Heart right ventricle (tissue), 12 donors: Measurements from ENCODE around the gene IFNA10. TPM values are rescaled to one million over a fixed set of nuclear protein-coding genes. Genes with fewer than 3 reads are reported as not detected.

Source experiments
- polyA plus RNA-seq, 2 donors: library from polyadenylated mRNA; stranded (reverse); fragments of 200-250 nt; gene quantifications; one replicate each; pipeline ENCODE4 v1.2.3, GENCODE V29; 2013
- total RNA-seq, 10 donors: library from RNA; stranded (reverse); fragmentation: NEBNext Ultra II Directional in 3 of 10; extraction: Animal tissue kit (Norgen Biotek cat#: 25700) in 3 of 10; gene quantifications; one replicate each; pipeline versions ENCODE4 v1.2.1 to v1.2.4, GENCODE V29; 2021 to 2023
- donor health status: ischemic (EF 13 %, LVEDD 7.1; RV severe dilation, severe dysfunction).
- donor health status: healthy with polysubstance abuse.
- donor health status: DM: no; HTN: yes; CAD: no.
- donor health status: DM: no; HTN: no; CAD: no.
- donor health status: ischemic (EF 25% LVEDD 6.9; RV normal size, moderate dysfunction).
- donor health status: ischemic (EF 25% LVEDD 5.7; RV mildly dilated, moderate dysfunction).
- donor health status: healthy.
- donor health status: nonischemic (EF 11% LVEDD 7.7; RV severe dilation, severe dysfunction).
- donor health status: DM: yes; HTN: yes; CAD: no.
- donor health status: PGD.
- donor health status: ischemic (EF 29% LVEDD 5.4; RV normal size, mild dysfunction).
- donor health status: nonischemic (EF 23%, LVEDD 6.1; RV moderate dilation, normal function).

The IFNA10 gene
- total and polyA plus RNA-seq, 12 donors = not detected

Other genes starting within 250 kb of the IFNA10 start
- 1 to 10 TPM in 2 of 10 donors, under 1 TPM in 8; 0.45 to 1.9 (median 0.63) TPM for gene HACD4, start 175.5 kb downstream of the IFNA10 start, total RNA-seq
- under 1 TPM; 0.23 to 0.29 TPM for gene HACD4, start 175.5 kb downstream of the IFNA10 start, polyA plus RNA-seq
- not detected for gene IFNB1, start 129.2 kb downstream of the IFNA10 start, total RNA-seq
- gene IFNB1, start 129.2 kb downstream of the IFNA10 start, polyA plus RNA-seq = not detected
- not detected for gene IFNW1, start 65.3 kb downstream of the IFNA10 start, total RNA-seq
- not detected for gene IFNW1, start 65.3 kb downstream of the IFNA10 start, polyA plus RNA-seq
- gene IFNA21, start 40.5 kb downstream of the IFNA10 start, total RNA-seq = not detected
- not detected for gene IFNA21, start 40.5 kb downstream of the IFNA10 start, polyA plus RNA-seq
- gene IFNA4, start 19.6 kb downstream of the IFNA10 start, total RNA-seq = not detected
- not detected for gene IFNA4, start 19.6 kb downstream of the IFNA10 start, polyA plus RNA-seq
- not detected for gene IFNA7, start 4.9 kb downstream of the IFNA10 start, total RNA-seq
- not detected for gene IFNA7, start 4.9 kb downstream of the IFNA10 start, polyA plus RNA-seq
- gene IFNA16, start 10.2 kb upstream of the IFNA10 start, total RNA-seq = not detected
- gene IFNA16, start 10.2 kb upstream of the IFNA10 start, polyA plus RNA-seq = not detected
- not detected for gene IFNA17, start 21.1 kb upstream of the IFNA10 start, total RNA-seq
- not detected for gene IFNA17, start 21.1 kb upstream of the IFNA10 start, polyA plus RNA-seq
- not detected for gene IFNA14, start 32.9 kb upstream of the IFNA10 start, total RNA-seq
- gene IFNA14, start 32.9 kb upstream of the IFNA10 start, polyA plus RNA-seq = not detected
- not detected for gene IFNA5, start 98.2 kb upstream of the IFNA10 start, total RNA-seq
- gene IFNA5, start 98.2 kb upstream of the IFNA10 start, polyA plus RNA-seq = not detected
- 10 to 100 TPM; 10.8 to 14.3 (median 11.9) TPM for gene KLHL9, start 128.3 kb upstream of the IFNA10 start, total RNA-seq
- 1 to 10 TPM; 6.0 to 6.4 TPM for gene KLHL9, start 128.3 kb upstream of the IFNA10 start, polyA plus RNA-seq
- not detected for gene IFNA6, start 143.7 kb upstream of the IFNA10 start, total RNA-seq
- not detected for gene IFNA6, start 143.7 kb upstream of the IFNA10 start, polyA plus RNA-seq
- gene IFNA13, start 160.9 kb upstream of the IFNA10 start, total RNA-seq = not detected
- gene IFNA13, start 160.9 kb upstream of the IFNA10 start, polyA plus RNA-seq = not detected
- not detected for gene IFNA2, start 178.3 kb upstream of the IFNA10 start, total RNA-seq
- gene IFNA2, start 178.3 kb upstream of the IFNA10 start, polyA plus RNA-seq = not detected
- not detected for gene IFNA8, start 202.0 kb upstream of the IFNA10 start, total RNA-seq
- not detected for gene IFNA8, start 202.0 kb upstream of the IFNA10 start, polyA plus RNA-seq
- gene IFNA1, start 233.3 kb upstream of the IFNA10 start, total RNA-seq = not detected
- not detected for gene IFNA1, start 233.3 kb upstream of the IFNA10 start, polyA plus RNA-seq